Measurements from ENCODE around the gene HHAT. TPM values are rescaled to one million over a fixed set of nuclear protein-coding genes. Genes with fewer than 3 reads are reported as not detected.

Gene HHAT
- total and polyA plus RNA-seq, 2 donors (not counting 3 experiments of a cell fraction or from before 2014, with no cell fraction given) = 2.4 to 4.3 TPM

GRCh38 chr1:210315529-210315928 is 13.2 kb upstream of the HHAT start:
- ChIA-PET POLR2A (no interaction called here), CTCF (interaction anchor here (1.5 to 10.6 kb wide), 2 partner anchors 115 to 172 kb away, joined by 4 to 57 read pairs; no protein-coding TSS in a partner anchor)
- Histone ChIP-seq H3K9me3 (replicated peaks; ENCODE audit: control insufficient read depth, insufficient read depth, low read length) (no peaks in the 10 kb centered on the region), H3K9ac (replicated peaks; ENCODE audit: extremely low read depth, insufficient read depth, low read length) (no peak overlapping the region), H3K9me1 (replicated peaks; ENCODE audit: control insufficient read depth, extremely low read depth, insufficient read depth, low read length) (no peaks in the 10 kb centered on the region), H3K4me1 (ENCODE audit: control insufficient read depth, extremely low read depth, insufficient read depth, low read length) (peaks cover 4% of the 10 kb centered on the region), H3K27ac (ENCODE audit: insufficient read depth, low read depth, low read length) (no peak overlapping the region), H3K4me3 (replicated peaks in 1 of 3; ENCODE audit: insufficient read depth in 1 of 3, low read depth in 1 of 3, low read length in 3 of 3) (no peak overlapping the region), H2AFZ (ENCODE audit: low read depth, low read length) (no peak overlapping the region), H3K36me3 (ENCODE audit: control insufficient read depth in 2 of 2, extremely low read depth in 1 of 2, insufficient read depth in 2 of 2, low read length in 2 of 2) (no peaks in the 10 kb centered on the region), H4K20me1 (replicated peaks; ENCODE audit: control insufficient read depth, extremely low read depth, insufficient read depth, low read length) (no peaks in the 10 kb centered on the region), H3K79me2 (ENCODE audit: control insufficient read depth, insufficient read depth, low read length) (no peaks in the 10 kb centered on the region), H3K4me2 (ENCODE audit: insufficient read depth, low read length) (no peak overlapping the region), H3K27me3 (ENCODE audit: control insufficient read depth in 2 of 2, insufficient read depth in 2 of 2, low read length in 2 of 2) (no peaks in the 10 kb centered on the region)
- intact Hi-C loops (cut with micrococcal nuclease) (no loop called here), dilution Hi-C loops (cut with MboI; ENCODE audit: extremely low pct_ligation_motif_present, low sequenced_read_pairs) (no loop called here)
- TF ChIP-seq CTCF (IDR thresholded peaks at IDR 0.05; ENCODE audit: extremely low read depth in 1 of 2, insufficient read depth in 1 of 2, low read depth in 1 of 2, low read length in 2 of 2) = no peak
- TF ChIP-seq MYC (IDR thresholded peaks at IDR 0.05; ENCODE audit: low read depth, low read length) = no peak
- no peak for TF ChIP-seq JUN (IDR thresholded peaks at IDR 0.05; ENCODE audit: borderline replicate concordance, insufficient read depth, insufficient read length, low read depth)
- no peak for TF ChIP-seq POLR2A (IDR thresholded peaks at IDR 0.05; ENCODE audit: low read depth, low read length)
- no peak for TF ChIP-seq POLR2AphosphoS5 (IDR thresholded peaks at IDR 0.05; ENCODE audit: insufficient read depth, low read depth, low read length)
- no peak for TF ChIP-seq EZH2 (IDR thresholded peaks at IDR 0.05; ENCODE audit: borderline replicate concordance, low read depth, low read length, severe bottlenecking)
- no peak for TF ChIP-seq MAX (IDR thresholded peaks at IDR 0.05; ENCODE audit: insufficient read depth, insufficient read length)
- TF ChIP-seq GATA2 (IDR thresholded peaks at IDR 0.05; ENCODE audit: insufficient read depth, insufficient read length, low read depth, low read length) = no peak
- TF ChIP-seq FOS (IDR thresholded peaks at IDR 0.05; ENCODE audit: borderline replicate concordance, insufficient read depth, low read length) = no peak
- DNase-seq (ENCODE audit: low read depth, low spot score) = no peak
- no peak for FAIRE-seq
- BruUV-seq (replicated peaks) = no TSS peak
